OCI-LY7 (cell line): ENCODE data around the gene RASGRP1.

Experiments used
- EZH2phosphoT487 ChIP-seq: fragments of 200-600 bp; sonication (generic); IDR thresholded peaks from 2 replicates; pipeline ENCODE4 v1.6.1; 2018; ENCODE audit warnings: low read depth, borderline replicate concordance, mild to moderate bottlenecking, mixed run types, antibody characterized with exemption, low read length, moderate library complexity, mixed read lengths
- TF ChIP-seq, protein P1 (sequence below): fragments of 200-600 bp; sonication (generic); conservative IDR thresholded peaks from 2 replicates; pipeline ENCODE4 v1.5.1; 2014; ENCODE audit warnings: mild to moderate bottlenecking, antibody characterized with exemption, low read length, moderate library complexity, mixed read lengths

DNA sequence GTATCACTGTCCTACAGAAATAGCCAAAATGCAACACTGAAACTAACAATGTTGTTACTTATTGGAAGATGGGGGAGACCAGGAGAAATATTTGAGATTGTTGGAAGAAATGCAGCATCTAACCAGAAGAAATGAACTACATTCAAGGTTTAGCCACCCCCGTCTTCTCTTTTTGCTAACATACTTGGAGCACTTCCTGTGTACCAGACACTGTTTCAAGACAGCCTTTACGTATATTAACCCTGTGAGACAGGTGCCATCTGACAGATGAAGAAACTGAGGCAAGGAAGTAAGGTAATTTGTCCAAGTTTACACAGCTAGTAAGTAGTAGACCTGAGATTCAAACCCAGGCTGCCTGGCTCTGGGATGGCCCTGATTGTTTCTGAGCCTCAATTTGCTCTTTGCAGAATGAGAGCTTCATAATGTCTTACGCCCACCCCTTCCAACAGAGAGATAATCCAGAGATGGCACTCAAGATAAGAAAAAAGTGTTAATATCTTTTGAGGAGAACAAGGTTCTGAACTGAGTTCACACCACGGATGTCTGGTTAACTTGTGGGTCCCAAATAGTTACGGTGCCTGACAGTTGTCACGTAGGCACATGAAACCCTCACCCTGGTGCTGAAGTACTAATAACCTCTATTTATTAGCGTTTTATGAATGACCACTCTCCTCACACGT is 26.1 kb downstream of the RASGRP1 start:
- TF ChIP-seq, protein P1, sequence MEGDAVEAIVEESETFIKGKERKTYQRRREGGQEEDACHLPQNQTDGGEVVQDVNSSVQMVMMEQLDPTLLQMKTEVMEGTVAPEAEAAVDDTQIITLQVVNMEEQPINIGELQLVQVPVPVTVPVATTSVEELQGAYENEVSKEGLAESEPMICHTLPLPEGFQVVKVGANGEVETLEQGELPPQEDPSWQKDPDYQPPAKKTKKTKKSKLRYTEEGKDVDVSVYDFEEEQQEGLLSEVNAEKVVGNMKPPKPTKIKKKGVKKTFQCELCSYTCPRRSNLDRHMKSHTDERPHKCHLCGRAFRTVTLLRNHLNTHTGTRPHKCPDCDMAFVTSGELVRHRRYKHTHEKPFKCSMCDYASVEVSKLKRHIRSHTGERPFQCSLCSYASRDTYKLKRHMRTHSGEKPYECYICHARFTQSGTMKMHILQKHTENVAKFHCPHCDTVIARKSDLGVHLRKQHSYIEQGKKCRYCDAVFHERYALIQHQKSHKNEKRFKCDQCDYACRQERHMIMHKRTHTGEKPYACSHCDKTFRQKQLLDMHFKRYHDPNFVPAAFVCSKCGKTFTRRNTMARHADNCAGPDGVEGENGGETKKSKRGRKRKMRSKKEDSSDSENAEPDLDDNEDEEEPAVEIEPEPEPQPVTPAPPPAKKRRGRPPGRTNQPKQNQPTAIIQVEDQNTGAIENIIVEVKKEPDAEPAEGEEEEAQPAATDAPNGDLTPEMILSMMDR: no peak
- TF ChIP-seq EZH2phosphoT487: no peak
